HG02970 (cell line): ENCODE results near the gene ZNF524.

Experiments used
- ATAC-seq: cut with Tn5 transposase; IDR thresholded peaks from one replicate; pipeline ENCODE4 v1.9.1; 2021; ENCODE audit warnings: mild to moderate bottlenecking, moderate library complexity, moderate number of reproducible peaks; ENCODE audit not compliant: unreplicated experiment, low FRiP score

Gene ZNF524

GRCh38 chr19:55652311-55653128 lies 52.4 kb downstream of the ZNF524 start:
- no peak for ATAC-seq
